ENCODE results near the gene MAN2A1.

DNA sequence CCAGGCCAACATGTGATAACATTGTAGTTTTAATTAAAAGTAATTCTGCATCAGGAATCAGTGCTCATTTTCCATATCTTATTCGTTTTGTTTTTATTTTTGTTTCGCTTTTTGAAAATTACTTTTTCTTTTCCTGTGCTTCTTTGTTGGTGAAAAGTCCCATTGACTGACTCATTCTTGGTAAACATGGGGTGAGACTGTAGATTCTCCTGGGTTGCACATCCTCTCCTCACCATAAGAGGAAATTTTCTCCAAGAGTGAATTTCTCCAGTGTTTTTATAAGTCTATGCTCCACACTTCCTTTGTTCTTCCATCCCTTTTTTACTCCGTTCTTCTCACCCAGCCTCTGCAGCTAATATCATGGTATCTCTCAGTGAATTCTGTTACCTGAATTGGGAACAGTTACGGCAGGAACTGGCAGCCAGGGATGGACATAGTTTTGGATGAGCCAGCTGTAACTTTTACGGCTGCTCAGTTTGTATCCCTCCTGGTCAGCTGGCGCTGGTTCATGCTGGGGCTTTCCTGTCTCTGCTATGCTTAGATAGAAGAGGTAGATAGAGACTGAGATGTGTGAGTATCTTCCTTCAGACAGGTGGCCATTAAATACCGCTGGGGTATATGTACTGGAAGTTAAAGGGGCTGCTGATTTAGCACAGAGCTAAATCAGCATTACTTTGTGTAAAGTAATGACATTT lies 80.0 kb downstream of the MAN2A1 start:
- TF ChIP-seq CEBPB (IDR thresholded peaks at IDR 0.05) (no peak), YY1 (IDR thresholded peaks at IDR 0.05; ENCODE audit: low read depth) (no peak), TEAD4 (IDR thresholded peaks at IDR 0.05) (no peak), TCF12 (IDR thresholded peaks at IDR 0.05; ENCODE audit: low read depth) (no peak), FOXM1 (IDR thresholded peaks at IDR 0.05; ENCODE audit: borderline replicate concordance, low read depth) (no peak), EP300 (IDR thresholded peaks at IDR 0.05; ENCODE audit: borderline replicate concordance) (no peak), EGR1 (IDR thresholded peaks at IDR 0.05) (no peak), RAD21 (IDR thresholded peaks at IDR 0.05; ENCODE audit: low read depth) (no peak), TAF1 (IDR thresholded peaks at IDR 0.05; ENCODE audit: low read depth) (no peak)
- TF ChIP-seq, protein P1, sequence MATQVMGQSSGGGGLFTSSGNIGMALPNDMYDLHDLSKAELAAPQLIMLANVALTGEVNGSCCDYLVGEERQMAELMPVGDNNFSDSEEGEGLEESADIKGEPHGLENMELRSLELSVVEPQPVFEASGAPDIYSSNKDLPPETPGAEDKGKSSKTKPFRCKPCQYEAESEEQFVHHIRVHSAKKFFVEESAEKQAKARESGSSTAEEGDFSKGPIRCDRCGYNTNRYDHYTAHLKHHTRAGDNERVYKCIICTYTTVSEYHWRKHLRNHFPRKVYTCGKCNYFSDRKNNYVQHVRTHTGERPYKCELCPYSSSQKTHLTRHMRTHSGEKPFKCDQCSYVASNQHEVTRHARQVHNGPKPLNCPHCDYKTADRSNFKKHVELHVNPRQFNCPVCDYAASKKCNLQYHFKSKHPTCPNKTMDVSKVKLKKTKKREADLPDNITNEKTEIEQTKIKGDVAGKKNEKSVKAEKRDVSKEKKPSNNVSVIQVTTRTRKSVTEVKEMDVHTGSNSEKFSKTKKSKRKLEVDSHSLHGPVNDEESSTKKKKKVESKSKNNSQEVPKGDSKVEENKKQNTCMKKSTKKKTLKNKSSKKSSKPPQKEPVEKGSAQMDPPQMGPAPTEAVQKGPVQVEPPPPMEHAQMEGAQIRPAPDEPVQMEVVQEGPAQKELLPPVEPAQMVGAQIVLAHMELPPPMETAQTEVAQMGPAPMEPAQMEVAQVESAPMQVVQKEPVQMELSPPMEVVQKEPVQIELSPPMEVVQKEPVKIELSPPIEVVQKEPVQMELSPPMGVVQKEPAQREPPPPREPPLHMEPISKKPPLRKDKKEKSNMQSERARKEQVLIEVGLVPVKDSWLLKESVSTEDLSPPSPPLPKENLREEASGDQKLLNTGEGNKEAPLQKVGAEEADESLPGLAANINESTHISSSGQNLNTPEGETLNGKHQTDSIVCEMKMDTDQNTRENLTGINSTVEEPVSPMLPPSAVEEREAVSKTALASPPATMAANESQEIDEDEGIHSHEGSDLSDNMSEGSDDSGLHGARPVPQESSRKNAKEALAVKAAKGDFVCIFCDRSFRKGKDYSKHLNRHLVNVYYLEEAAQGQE (IDR thresholded peaks at IDR 0.05; ENCODE audit: low read depth) = no peak
- TF ChIP-seq, protein P2, sequence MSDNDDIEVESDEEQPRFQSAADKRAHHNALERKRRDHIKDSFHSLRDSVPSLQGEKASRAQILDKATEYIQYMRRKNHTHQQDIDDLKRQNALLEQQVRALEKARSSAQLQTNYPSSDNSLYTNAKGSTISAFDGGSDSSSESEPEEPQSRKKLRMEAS (IDR thresholded peaks at IDR 0.05) = no peak
